GM19238 (cell line): ENCODE results near the gene CTNNA3.

Experiments
- DNase-seq: peaks from one replicate; pipeline ENCODE4 v3.0.0; 2011; ENCODE audit warnings: low spot score; ENCODE audit not compliant: insufficient read length

The CTNNA3 gene

DNA sequence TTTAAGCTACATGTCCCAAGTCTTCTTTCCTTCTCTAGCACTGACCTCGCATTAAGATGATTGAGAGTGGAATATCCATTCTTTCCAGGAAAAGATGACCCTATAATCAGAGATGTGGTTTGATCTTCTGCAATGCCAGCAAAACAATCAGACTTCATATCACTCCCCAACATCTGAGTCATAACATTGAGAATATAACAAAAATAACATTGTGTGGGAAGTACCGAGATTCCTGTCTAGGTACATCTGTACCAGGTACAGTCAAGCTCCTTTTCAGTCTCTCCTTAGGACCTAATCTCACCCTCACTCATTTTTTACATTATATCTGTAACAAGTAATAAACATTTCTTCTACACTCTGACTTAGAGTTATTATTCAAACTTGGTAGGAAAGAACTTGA, 568.6 kb downstream of the CTNNA3 start:
- DNase-seq: no peak

DNA sequence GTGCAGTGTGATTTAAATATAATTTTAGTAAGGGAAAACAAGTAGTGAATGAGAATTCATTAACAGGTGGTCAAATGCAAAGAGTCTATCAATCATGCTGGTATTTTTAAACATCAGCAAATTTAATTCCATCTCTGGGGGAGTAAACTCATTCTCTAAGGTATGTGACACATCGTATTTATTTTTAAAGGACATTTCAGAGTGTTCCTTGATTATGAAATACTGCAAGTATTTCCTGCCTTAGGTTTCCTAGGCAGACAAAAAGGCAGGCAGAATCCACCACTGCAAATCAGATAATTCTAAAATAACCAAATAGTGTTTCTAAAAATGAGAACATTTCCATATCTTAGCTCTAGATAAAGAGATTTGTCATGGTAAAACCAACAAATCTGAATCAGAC, 576.3 kb downstream of the CTNNA3 start:
- DNase-seq: no peak

DNA sequence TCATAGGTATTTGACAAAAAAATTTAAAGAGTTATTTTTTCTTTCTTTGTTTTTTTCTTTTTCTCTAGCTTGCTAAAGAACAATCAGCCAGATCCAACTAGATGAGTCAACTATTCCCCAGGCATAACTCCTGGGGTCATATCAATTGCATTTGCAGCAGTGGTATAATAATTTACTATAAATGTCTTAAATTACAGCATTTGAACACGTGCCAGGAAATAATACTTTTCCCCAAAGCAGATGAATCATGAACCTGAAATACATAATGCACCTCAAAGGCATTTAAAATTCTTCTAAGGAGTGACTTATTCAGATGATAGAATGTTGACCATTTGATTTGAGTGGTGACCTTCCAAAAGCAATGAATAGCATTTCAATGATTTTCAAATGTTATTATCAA, 580.0 kb downstream of the CTNNA3 start:
- DNase-seq: no peak

DNA sequence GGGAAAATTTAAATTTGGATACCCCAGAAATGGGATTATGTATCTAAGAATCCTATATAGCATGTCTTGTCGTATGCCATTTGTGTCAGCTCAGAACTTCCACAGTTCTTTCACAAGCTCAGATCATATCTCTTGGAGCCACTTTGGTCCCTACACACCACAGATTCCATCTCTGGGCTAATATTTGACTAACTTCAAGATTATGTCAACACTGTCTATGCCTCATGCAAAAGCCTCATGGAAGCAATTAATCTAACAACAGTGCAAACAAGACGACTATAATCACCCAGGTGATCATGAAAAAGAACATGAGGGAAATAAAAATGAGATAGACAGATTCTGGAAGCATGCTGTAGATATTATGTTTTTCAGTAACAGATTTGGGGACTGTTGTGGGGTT, 581.0 kb downstream of the CTNNA3 start:
- no peak for DNase-seq

- no peak for DNase-seq
Observed at GRCh38 chr10:67112765-67113164, 583.2 kb downstream of the CTNNA3 start.

GRCh38 chr10:67110286-67110685, 585.7 kb downstream of the CTNNA3 start:
- no peak for DNase-seq

DNA sequence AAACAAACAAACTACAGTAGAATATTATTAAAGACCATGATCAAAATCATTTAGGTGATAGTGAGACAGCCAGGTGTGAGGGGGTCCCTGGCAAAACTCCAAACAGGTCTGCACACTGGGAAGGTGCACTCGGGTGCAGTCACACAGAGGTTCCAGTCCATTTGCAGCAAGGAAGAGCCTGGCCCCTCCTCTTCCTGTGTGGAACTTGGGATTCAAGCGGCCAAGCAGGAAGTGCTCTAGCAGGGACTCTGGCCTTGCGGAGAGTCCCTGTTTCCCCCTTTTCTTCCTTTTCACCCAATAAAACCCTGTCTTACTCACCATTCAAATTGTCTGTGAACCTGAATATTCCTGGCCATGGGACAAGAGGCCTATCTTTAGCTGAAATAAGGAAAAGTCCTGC, 588.3 kb downstream of the CTNNA3 start:
- no peak for DNase-seq

DNA sequence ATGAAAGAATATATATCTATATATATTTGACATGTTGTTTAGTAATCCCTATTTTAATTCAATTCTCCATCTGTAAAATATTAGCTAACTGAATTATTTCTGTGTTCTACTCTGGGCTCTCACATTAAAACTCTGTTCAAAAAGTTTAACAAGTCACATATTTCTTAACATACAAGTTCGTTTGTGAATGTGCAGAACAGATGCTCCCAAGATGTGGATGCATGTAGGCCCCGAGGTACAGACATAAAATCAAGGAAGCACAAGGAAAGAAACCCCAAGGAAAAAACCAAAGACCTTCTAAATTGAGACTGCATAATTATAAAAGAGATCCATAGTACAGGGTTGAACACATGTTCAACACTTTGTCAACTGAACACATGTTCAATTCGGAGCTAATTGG, 595.0 kb downstream of the CTNNA3 start:
- no peak for DNase-seq

GRCh38 chr10:67098461-67098860, 597.5 kb downstream of the CTNNA3 start:
- no peak for DNase-seq

DNA sequence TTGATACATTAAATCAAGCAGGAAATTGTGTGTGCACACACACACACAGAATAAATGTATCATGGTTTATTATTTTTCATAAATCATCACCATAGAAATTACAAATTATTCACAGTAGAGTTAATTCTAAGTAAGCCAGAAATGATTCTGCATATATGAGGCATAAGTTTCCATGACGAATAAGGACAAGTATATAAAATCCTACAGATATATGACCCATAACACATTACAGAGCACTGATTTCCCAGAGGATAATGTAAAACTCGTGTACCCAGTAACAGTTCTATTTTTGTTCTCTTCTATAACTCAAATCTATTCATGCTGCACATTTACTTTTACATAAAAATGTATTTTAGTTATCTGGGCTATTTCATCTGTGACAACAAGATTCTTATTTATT, 600.5 kb downstream of the CTNNA3 start:
- no peak for DNase-seq

GRCh38 chr10:67088036-67088435, 608.0 kb downstream of the CTNNA3 start:
- no peak for DNase-seq

DNA sequence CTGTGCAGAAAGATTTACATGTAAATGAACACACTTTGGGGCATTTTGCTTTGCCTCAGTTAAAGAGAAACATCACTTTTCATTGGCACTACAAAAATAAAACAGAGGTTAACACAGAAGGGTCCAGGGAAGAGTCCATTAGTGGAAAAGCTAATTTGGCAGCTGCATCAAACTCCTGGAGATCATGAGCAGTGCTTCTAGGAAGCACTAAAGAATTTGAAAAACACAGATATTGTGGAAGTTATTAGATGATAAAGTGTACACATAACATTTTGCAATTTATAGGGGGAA, 608.9 kb downstream of the CTNNA3 start:
- no peak for DNase-seq

- no peak for DNase-seq
Observed at GRCh38 chr10:67086327-67087134, 609.5 kb downstream of the CTNNA3 start.

DNA sequence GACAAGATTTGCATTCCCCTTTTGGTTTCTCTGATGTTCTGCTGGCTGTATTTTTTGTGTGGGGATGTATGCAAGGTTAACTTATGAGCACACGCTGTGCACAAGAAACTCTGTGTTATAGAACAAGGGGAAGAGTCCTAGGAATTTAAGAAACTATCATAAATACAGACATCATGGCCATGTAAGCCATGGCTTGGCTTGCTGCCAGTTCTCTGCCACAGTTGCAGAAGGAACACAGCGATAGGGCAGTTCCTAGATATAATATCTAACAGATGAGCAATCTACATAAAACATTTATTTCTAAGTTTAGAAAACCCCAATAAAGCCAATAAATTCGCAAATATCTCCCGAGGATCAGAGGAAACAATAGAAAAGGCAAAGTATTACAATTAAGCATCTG, 616.9 kb downstream of the CTNNA3 start:
- DNase-seq: no peak

DNA sequence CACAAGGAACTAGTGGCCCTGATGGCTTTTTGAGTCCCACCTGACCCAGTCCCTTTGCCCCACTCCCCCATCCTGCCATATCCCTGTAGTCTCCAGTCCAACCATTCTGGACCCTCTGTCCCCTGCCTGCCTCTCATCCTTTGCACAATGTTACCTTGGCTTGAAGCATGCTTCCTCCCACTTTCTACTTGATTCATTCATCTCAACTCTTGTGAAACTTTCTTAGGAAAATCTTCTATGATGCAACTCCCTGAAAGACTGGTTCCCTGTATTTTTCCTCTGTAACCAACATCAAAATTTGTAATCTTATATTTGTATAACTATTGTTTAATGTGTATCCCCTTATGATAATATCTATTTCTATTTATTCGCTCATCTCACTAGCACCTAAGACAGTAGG, 618.6 kb downstream of the CTNNA3 start:
- no peak for DNase-seq

- DNase-seq: no peak
Observed at GRCh38 chr10:67076144-67076543, 619.9 kb downstream of the CTNNA3 start.

- no peak for DNase-seq
Observed at GRCh38 chr10:67075491-67075971, 620.5 kb downstream of the CTNNA3 start.

- DNase-seq: no peak
Observed at GRCh38 chr10:67072654-67073053, 623.3 kb downstream of the CTNNA3 start.

DNA sequence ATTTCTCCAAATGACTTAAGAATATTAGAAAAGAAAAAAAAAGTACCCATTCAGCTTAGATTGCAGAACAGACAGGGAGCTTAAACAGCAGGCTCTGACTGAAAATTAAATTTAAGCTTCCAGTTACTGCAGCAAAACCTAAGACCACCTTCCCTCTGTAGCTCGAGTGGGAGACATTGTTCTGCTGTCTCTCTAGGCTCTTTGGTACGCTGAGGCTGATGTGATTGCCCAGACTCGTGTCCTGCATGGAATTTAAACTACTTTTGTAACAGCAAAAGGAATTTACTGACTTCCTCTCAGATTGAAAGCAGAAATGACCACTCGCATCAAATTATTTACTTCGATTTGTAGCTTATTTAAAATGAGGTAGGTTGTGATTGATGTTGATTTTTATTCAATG, 645.6 kb downstream of the CTNNA3 start:
- DNase-seq: no peak

GRCh38 chr10:67049988-67050387, 646.0 kb downstream of the CTNNA3 start:
- DNase-seq: no peak

DNA sequence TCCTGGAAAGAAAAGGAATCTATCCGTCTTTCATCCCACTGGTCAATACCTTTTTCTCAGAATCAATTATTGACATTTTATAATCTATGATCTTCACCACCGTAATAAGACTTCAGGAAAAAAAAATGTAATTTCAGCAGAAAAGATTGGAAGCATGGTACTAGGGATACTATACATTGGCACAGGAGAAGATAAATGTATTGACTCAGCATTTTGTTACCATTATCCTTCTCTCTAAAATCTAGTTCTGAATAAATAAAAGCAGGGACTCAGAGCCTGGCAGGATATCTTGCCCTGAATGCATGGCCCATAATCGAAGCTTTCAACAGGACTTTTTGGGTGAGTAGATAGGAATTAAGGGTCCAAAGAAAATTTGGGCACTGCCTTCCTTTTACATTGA, 649.5 kb downstream of the CTNNA3 start:
- DNase-seq: no peak

- no peak for DNase-seq
Observed at GRCh38 chr10:67045404-67045803, 650.6 kb downstream of the CTNNA3 start.

- DNase-seq: no peak
Observed at GRCh38 chr10:67043041-67043440, 653.0 kb downstream of the CTNNA3 start.

DNA sequence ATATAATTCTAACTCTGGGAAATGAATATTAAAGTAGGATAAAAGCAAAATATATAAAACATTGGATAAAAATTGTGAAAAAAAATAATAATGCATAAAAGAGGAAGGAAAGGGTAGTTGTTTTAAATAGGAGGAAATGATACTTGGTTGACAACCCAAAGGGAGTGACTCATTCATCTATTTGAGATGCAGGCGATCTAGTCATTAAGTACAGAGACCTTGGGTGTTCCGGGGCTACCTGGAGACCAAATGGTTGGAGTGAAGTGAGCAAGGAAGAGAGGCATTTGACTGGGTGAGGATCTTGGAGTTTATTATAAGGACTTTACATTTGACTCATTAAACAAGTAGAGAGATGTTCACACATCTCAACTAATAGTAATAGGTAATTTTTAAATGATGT, 659.2 kb downstream of the CTNNA3 start:
- DNase-seq: no peak
